Measurements from ENCODE around the gene ATG7.

GRCh38 chr3:11230832-11231231 lies 41.4 kb upstream of the ATG7 start:
- TF ChIP-seq POLR2A (IDR thresholded peaks at IDR 0.05) (no peak), CTCF (IDR thresholded peaks at IDR 0.05) (no peak)

All from vagina (tissue), 2 donors.